HL-60 (cell line): ENCODE results near the gene CPLX1.

ENCODE experiments used
- DNase-seq, 2 experiments: peaks; one replicate each; pipeline ENCODE4 v3.0.0-alpha.2; 2010 to 2020; ENCODE audit warnings: low read depth in 1 of 2, low spot score in 1 of 2
- H3K27ac ChIP-seq: fragments of 250-450 bp; sonication (Bioruptor Pico); replicated peaks from 2 replicates; pipeline ENCODE4 v1.5.1; 2020; ENCODE audit warnings: mild to moderate bottlenecking, moderate library complexity
- H3K27me3 ChIP-seq: fragments of 250-450 bp; sonication (Bioruptor Pico); 2 replicates; pipeline ENCODE4 v1.5.1; 2021; ENCODE audit warnings: mild to moderate bottlenecking, moderate library complexity; ENCODE audit not compliant: insufficient read depth, poor library complexity, severe bottlenecking
- H3K4me3 ChIP-seq: replicated peaks from 2 replicates; pipeline ENCODE4 v1.5.1; 2011; ENCODE audit warnings: mild to moderate bottlenecking, control low read depth, low read length; ENCODE audit not compliant: insufficient read depth
- GABPA ChIP-seq: IDR thresholded peaks from 2 replicates; pipeline ENCODE4 v1.6.1; 2012; ENCODE audit warnings: low read depth
- POLR2AphosphoS5 ChIP-seq: IDR thresholded peaks from 2 replicates; pipeline ENCODE4 v1.6.1; 2012; ENCODE audit warnings: low read depth
- SPI1 ChIP-seq: IDR thresholded peaks from 2 replicates; pipeline ENCODE4 v1.6.1; 2012; ENCODE audit warnings: low read depth, mild to moderate bottlenecking, borderline replicate concordance
- TF ChIP-seq, protein P1 (sequence below): IDR thresholded peaks from 2 replicates; pipeline ENCODE4 v1.6.1; 2012; ENCODE audit warnings: low read depth; ENCODE audit not compliant: insufficient replicate concordance
- TF ChIP-seq, protein P2 (sequence below): IDR thresholded peaks from one replicate; pipeline ENCODE4 v1.5.1; 2011; ENCODE audit warnings: low read length, control low read depth, inconsistent platforms; ENCODE audit not compliant: insufficient read depth

Gene CPLX1

GRCh38 chr4:762211-763190, 63.4 kb downstream of the CPLX1 start:
- no peak overlapping the region for H3K27ac ChIP-seq

DNA sequence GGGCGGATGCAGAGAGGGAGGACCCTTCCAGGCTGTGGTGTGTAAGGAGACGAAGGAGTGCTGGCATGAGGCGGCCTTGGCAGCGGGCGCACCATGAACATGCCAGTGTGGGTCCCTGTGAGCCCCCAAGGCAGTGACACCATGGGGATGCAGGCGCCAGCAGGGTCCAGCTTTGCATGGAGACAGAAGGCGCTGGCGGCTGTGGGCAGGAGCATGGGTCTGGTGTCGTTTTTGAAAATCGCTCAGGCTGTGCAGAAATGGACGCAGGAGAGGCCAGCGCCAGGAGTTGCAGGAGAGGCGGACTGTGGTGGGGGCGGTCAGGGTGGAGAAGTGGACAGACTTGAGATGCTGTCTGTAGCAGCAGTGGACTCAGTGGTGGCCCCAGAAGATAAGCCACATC, 64.2 kb downstream of the CPLX1 start:
- TF ChIP-seq, protein P1, sequence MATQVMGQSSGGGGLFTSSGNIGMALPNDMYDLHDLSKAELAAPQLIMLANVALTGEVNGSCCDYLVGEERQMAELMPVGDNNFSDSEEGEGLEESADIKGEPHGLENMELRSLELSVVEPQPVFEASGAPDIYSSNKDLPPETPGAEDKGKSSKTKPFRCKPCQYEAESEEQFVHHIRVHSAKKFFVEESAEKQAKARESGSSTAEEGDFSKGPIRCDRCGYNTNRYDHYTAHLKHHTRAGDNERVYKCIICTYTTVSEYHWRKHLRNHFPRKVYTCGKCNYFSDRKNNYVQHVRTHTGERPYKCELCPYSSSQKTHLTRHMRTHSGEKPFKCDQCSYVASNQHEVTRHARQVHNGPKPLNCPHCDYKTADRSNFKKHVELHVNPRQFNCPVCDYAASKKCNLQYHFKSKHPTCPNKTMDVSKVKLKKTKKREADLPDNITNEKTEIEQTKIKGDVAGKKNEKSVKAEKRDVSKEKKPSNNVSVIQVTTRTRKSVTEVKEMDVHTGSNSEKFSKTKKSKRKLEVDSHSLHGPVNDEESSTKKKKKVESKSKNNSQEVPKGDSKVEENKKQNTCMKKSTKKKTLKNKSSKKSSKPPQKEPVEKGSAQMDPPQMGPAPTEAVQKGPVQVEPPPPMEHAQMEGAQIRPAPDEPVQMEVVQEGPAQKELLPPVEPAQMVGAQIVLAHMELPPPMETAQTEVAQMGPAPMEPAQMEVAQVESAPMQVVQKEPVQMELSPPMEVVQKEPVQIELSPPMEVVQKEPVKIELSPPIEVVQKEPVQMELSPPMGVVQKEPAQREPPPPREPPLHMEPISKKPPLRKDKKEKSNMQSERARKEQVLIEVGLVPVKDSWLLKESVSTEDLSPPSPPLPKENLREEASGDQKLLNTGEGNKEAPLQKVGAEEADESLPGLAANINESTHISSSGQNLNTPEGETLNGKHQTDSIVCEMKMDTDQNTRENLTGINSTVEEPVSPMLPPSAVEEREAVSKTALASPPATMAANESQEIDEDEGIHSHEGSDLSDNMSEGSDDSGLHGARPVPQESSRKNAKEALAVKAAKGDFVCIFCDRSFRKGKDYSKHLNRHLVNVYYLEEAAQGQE: no peak
- no peak for TF ChIP-seq GABPA
- DNase-seq: no peak
- no peak overlapping the region for H3K27ac ChIP-seq

More at GRCh38 chr4:762211-763190, 63.4 kb downstream of the CPLX1 start:
- Histone ChIP-seq H3K4me3 (no peak overlapping the region), H3K27me3 (no peaks in the 10 kb centered on the region)
- no peak for DNase-seq
- TF ChIP-seq, protein P2, sequence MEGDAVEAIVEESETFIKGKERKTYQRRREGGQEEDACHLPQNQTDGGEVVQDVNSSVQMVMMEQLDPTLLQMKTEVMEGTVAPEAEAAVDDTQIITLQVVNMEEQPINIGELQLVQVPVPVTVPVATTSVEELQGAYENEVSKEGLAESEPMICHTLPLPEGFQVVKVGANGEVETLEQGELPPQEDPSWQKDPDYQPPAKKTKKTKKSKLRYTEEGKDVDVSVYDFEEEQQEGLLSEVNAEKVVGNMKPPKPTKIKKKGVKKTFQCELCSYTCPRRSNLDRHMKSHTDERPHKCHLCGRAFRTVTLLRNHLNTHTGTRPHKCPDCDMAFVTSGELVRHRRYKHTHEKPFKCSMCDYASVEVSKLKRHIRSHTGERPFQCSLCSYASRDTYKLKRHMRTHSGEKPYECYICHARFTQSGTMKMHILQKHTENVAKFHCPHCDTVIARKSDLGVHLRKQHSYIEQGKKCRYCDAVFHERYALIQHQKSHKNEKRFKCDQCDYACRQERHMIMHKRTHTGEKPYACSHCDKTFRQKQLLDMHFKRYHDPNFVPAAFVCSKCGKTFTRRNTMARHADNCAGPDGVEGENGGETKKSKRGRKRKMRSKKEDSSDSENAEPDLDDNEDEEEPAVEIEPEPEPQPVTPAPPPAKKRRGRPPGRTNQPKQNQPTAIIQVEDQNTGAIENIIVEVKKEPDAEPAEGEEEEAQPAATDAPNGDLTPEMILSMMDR: peak; percentile 15
- TF ChIP-seq, protein P1: no peak

GRCh38 chr4:761086-761485, 64.8 kb downstream of the CPLX1 start:
- no peak overlapping the region for H3K4me3 ChIP-seq
- TF ChIP-seq, protein P1: no peak
- TF ChIP-seq, protein P2: no peak
- TF ChIP-seq SPI1 (no peak), GABPA (no peak), POLR2AphosphoS5 (no peak)
- H3K27ac ChIP-seq: no peak overlapping the region
- no peaks in the 10 kb centered on the region for H3K27me3 ChIP-seq
- no peak for DNase-seq

More for the DNA sequence above, 64.2 kb downstream of the CPLX1 start:
- Histone ChIP-seq H3K27me3 (no peaks in the 10 kb centered on the region), H3K4me3 (no peak overlapping the region)
